Stimulated activated CD4-positive, alpha-beta T cell treated with anti-CD3 and anti-CD28 coated beads, Interleukin-2, amount 100 ng/mL, for 4 hours (primary cell): ENCODE measurements around the gene TMEM163.
"Not testable (repeated sequence)": the region's sequence is repeated elsewhere in the genome, so short reads cannot be mapped to it uniquely, and the experiment has no call there.

Experiments used
- DNase-seq: peaks from one replicate; pipeline ENCODE4 v3.0.0-alpha.2; 2020; ENCODE audit warnings: low read depth

The TMEM163 gene

GRCh38 chr2:134522496-134523455 lies 196.0 kb downstream of the TMEM163 start:
- no peak for DNase-seq

DNA sequence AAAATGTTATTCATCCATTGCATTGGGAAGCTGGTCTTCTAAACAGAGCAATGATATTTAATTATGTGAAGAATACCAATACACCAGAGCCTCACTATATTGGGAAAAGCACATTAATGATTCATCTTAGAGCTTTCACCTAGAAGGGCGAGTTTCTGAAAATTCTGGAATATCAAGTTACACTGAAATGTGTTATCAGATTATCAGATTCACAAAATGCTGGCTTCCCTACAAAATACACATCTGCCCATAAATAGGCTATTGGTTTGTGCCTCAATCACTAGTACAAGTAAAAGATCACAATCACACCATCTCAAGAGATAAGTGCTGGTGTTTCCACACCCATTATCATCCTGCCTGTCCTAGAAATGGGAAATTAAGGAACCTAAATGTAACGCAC lies 200.7 kb downstream of the TMEM163 start:
- DNase-seq: no peak

DNA sequence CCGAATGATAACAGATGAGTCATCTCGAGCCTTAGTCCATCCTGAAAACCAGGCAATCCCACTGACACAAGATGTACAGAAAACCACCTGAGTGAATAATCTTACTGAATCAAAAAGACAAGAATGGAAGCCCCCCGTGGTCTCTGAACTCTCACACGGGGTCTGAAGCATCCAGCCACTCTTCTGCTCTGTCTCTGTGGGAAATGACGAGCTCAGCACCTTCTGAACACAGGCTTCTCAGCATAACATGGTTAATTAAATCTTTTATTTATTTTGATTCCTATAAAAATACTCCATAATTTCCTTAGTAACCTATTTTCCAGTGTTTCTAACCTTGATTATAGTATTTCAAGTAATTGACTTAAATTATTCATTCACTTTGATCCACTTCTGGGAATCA lies 203.7 kb downstream of the TMEM163 start:
- DNase-seq: no peak

DNA sequence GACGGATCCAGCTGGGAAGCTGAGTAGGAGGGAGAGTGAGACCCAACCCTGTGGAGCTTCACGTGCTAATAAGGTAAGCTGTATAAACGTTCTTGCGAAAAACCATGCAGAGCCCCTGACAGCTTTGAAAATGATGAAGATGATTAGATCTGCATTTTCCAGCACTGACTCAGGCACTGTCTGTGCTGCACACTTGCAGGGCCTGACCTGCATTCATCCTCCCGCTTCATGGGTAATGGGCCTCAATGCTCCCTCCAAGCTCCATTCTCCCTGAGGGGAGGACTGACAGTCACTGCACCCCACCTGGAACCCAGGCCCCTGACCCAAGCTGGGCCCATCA lies 205.4 kb downstream of the TMEM163 start:
- no peak for DNase-seq

- no peak for DNase-seq
Measured at GRCh38 chr2:134512734-134513464, 205.9 kb downstream of the TMEM163 start.

DNA sequence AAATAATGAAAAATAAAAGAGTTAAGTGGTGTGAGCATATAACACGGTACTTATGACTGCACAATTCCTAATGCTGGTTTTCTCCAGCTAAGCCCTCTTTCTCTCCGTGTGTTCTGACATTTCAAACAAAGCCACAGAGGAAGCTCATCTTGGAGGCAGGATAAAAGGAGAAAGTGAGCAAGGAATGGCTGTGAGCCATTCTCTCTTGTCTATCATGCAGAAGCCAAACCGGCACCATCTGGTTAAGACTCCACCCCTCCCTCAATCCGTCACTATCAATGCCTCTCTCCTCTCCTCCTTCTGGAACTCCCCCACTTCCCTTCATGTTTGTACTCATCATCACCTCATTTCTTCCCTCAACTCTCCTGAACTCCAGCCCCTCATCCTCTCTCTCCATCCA lies 210.4 kb downstream of the TMEM163 start:
- DNase-seq: no peak

- no peak for DNase-seq
Measured at GRCh38 chr2:134507697-134508096, 211.1 kb downstream of the TMEM163 start.

- not testable (repeated sequence) for DNase-seq
Measured at GRCh38 chr2:134507159-134507558, 211.6 kb downstream of the TMEM163 start.

- no peak for DNase-seq
Measured at GRCh38 chr2:134505446-134505845, 213.4 kb downstream of the TMEM163 start.

DNA sequence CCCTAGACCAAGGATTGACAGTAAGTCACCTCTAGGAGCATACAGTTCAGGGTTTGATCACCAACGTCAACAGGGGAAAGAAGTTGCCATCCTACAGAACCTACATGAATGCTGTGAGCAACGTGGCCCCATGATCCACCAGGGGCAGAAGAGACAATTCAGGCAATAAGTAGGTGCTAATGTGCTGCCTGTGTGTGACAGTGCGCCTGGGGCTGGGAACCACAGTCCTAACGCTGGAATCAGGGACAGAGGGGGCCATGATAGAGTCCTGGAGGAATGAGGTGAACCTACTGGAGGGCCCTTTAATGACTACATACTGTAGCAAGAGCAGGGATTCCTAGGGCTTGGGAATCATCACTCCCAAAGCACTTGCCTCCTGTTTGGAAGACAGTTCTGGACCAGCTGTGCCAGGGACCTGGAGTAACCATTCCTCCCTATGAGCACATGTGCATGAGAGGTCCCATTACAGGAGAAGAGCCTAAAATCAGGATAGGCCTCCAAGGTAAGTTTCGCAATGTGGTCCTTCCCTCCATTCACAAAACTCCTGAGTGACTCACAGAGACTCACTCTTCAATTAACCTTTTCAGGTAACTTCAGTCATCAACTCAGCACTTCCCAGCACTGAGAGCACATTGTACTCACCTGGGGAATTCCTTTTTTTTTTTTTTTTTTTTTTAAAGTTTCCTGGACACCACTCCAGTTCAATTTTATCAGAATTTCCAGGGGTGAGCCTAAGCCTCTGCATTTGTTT lies 214.0 kb downstream of the TMEM163 start:
- no peak for DNase-seq

DNA sequence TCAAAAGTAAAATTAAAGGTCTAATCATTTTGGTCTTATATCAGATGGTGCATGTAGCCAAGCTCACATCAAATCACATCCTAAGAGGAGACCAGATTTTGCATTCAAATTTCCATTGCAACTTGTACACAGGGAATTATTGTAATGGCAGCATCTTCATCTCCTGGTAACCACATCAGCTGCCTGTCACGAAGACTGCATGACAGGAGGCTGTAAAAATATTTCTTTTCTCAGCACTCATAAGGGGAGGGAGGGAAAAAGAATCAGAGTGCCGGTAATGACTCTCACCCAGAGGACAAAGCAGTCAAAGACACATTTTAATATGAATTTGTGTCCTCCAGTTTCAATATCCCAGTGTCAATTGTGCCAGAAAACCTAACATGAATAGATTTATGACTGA lies 216.7 kb downstream of the TMEM163 start:
- DNase-seq: no peak

DNA sequence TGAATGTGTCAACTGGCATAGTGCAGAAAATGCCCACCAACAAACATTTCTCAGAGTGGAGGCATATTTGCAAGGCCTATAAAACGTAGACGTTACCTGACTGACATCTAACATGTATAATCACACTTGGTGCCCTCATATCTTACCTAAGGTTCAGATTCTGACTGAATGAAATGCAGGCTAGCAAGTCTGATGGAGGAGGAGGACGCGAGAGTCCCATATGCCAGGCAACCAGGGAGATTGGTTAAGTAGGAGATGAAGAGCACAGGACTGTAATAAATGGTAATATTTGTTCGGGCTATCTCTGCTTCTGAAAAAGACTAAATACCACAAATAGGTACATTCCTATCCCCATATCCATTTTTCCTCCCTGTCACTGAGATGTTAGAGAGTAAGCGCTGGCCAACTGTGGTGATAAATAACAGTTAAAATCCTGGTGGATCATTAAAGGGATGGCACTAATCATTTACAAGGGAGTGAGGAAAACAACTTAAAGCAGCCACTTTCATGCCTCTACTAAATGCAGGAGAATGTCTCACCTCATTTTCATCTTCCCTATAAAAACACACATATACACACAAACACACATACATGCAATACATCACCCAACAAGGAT lies 217.2 kb downstream of the TMEM163 start:
- DNase-seq: no peak

GRCh38 chr2:134500211-134500935 lies 218.4 kb downstream of the TMEM163 start:
- DNase-seq: no peak

GRCh38 chr2:134499307-134499926 lies 219.4 kb downstream of the TMEM163 start:
- no peak for DNase-seq

GRCh38 chr2:134498654-134499053 lies 220.1 kb downstream of the TMEM163 start:
- DNase-seq: no peak

DNA sequence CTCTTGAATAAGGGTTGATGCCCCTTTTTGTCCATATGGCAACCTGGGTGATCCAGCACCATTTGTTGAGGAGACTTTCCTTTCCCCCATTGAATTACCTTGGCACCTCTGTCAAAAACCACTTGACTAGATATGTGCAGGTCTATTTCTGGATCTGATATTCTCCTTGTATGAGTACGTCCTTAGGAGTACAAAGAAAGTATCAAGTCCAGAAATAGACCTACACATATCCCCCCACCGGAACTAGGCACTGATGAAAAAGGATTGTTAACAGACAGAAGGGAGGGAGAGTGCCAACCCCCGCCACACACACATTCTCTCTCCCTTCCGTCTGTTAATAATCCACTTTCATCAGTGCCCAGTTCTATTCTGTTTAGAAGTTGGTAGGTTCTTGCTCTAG lies 225.0 kb downstream of the TMEM163 start:
- no peak for DNase-seq

DNA sequence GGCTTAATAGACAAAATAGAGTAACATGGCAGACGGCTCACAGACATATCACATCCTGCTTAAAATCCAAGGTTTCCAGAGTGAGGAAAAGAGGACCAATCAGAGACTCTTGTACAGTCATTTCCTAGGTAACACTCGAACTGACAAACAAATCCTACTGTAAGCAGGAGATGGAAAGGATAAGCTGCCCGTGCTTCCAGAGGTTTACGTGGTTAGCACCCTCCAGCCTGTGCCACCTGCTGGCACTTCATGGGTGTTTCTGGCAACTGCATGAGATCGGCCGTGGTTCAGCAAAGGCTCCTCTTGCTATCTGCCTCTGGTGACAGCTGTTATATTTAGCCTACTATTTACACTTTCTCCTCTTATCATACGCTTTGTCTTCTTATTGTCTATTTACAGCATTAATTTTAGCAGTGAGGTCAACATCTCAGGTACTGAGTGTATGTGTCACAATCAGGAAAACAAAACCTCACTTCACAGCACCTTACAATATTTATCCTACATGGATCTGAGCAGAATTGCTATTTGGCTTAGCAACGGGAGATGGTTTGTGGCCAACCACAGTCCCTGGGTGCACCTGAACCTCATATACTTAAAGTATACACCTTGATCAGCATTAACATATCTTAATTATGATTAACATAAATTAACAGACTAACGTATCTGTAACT lies 226.9 kb downstream of the TMEM163 start:
- no peak for DNase-seq

DNA sequence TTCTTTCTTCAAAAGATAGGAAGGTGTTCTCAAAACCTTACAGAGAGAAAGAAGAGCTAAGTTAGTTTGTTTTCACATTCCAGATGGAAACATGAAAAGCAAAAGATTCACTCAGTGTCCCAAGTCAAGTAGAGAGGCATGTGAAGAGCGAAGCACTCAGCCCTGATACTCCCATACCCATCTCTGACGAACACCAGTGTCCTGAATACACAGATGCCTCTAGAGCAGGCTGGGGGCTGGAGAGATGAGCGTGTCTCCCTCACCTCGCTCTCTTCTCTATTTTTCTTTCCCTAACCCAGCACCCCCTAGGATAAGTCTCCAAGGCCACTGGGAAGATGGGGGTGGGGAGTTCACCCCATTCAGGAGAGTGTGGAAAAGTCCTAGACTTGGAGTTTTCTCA lies 227.8 kb downstream of the TMEM163 start:
- no peak for DNase-seq

DNA sequence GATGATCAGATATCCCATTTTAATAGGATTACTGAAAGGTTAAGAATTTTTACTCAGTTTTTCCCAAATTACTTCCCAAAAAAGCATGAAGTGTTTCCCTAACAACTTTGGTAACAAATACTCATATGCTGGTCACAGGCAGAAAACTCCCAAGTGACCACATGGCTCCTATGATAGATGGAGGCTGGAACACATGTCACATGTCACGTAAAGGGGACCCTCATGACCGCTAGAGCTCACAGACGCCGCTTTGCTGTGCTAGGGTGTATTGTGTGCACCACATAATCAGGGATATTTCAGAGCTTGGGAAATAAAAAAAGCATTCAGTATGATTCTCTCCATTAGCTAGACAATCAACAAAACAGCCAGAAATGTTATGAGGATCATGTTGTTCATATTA lies 228.2 kb downstream of the TMEM163 start:
- DNase-seq: no peak

- no peak for DNase-seq
Measured at GRCh38 chr2:134489732-134490384, 228.9 kb downstream of the TMEM163 start.
